GM18511 (cell line): ENCODE data around the gene MED27.

Source experiments
- ATAC-seq: cut with Tn5 transposase; IDR thresholded peaks from one replicate; pipeline ENCODE4 v1.9.1; 2021; ENCODE audit warnings: mild to moderate bottlenecking, moderate library complexity; ENCODE audit not compliant: unreplicated experiment

The MED27 gene

DNA sequence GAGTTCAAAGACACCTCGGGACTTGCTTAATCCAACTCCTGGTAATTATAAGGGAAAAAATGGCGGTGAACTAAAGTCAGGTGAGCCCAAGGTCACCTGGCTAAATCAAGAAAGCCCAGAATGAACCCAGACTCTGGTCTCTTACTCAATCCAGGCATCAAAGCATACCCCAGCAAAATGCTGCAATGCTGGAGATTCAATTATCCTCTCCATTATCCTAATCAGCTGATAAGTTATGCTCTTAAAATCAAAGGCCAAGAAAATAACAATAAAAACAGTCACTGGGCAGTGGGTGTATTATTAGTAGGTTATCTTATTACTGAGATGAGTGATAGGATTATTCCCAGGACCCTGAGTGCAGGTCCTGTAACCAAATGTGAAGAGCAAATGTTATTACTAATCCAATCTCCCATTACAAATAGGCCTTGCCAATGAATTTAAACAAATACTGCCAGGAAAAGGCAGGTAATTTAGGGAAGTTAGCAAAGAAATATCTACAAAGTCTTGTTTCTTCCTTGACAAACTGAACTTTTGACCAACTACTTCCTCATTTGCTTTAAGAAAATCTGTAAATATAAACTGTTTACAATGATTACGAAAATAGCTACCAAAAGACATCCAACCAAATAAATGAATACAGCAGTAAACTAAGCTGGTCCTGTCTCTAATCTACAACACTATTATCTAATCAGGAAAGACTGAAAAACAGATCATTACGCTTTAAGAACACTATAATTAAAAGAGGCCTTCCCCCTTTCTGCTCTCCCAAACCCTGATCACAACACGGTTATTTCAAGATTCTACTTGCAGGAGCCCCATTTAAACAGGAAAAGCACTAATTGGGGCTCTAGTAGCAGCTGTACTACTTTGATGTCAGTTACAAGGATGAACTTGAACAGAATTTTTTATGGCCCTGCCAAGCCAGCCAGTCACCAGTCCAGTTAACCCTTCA lies 103.2 kb downstream of the MED27 start:
- no peak for ATAC-seq

DNA sequence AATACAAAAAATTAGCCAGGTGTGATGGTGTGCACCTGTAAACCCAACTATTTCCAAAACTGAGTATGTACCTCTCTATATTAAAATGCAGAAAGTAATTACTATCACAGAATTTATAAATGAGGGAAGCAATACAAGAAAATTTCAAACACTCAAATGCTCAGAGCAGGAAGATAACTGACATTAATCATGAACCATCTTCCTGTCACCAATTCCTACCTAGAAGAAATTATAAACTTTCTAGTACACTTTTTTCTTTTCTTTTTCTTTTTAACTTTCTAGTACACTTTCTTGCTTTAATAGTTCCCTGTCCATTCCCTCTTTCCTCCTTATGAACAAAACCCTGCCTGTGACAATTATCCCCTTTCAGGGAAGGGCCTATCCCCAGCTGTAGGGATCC lies 106.8 kb downstream of the MED27 start:
- no peak for ATAC-seq

DNA sequence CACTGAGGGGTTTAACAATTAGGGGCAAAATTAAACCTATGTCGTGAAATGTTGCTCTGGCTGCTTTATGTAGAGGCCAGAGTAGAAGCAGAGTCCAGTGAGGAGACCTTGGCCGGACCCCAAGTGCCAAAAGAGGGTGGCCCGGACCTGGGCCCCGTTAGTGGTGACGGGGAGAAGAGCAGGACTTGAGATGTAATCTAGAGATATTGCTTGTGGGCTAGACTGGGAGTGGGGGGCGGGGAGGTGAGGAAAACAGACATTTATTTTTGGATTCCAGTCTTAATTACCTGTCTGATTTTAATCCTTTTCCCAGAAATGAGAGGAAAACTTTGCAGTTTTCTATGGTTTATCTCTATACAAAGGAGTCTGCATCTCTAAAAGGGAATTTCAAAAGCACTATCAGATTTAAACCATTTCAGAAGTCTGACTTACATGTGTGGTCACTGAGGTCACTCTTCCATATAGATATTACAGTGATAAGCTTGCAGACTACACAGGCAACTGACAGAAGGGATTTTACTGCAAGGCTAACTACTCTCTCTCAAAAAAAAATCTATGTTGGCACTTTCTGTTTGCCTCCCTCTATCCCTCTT lies 108.1 kb downstream of the MED27 start:
- ATAC-seq, result no peak

DNA sequence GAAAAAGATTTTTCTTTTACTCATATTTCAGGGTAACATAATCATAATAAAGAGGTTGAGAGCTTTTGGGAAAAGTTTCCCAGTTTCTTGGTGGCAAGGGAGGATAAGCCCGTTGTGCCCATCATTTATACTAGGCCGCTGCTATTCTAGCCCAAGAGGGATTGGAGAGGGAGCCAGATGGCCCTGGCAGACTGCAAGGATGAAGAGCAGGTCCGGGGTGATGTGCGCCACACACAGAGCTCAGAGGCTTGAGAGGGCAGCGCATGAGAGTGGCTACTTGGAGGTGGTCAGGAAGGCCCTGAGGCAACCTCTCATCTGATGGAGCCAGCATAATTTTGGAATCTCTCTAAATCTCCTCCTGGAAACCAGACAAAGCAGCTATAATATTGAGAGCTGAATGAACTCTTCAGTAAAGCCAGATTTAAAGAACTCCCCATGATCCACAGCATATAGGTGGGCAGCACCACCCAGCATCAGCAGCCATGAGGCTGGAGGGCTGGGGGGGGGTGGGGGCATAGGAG lies 110.1 kb downstream of the MED27 start:
- ATAC-seq, result no peak

- no peak for ATAC-seq
These were observed 111.0 kb downstream of the MED27 start for GRCh38 chr9:131968632-131969031.

DNA sequence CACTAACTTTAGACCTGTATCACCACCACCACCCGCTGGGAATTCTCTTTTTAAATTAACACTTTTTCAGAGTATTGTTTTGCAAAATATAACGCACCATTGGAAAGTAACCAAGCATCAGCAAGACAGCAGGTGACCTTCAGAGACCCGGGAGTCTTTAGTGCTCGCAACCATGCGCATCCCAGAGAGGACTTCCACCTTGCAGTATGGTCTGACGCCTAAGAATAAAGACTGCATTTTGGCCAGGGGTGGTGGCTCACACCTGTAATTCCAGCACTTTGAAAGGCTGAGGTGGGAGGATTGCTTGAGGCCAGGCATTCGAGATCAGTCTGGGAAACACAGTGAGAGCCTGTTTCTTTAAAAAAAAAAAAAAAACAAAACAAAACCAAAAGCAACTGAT lies 113.8 kb downstream of the MED27 start:
- ATAC-seq, result no peak

GRCh38 chr9:131965103-131965502 lies 114.6 kb downstream of the MED27 start:
- ATAC-seq, result no peak

- no peak for ATAC-seq
These were observed 116.3 kb downstream of the MED27 start for GRCh38 chr9:131963072-131964030.

DNA sequence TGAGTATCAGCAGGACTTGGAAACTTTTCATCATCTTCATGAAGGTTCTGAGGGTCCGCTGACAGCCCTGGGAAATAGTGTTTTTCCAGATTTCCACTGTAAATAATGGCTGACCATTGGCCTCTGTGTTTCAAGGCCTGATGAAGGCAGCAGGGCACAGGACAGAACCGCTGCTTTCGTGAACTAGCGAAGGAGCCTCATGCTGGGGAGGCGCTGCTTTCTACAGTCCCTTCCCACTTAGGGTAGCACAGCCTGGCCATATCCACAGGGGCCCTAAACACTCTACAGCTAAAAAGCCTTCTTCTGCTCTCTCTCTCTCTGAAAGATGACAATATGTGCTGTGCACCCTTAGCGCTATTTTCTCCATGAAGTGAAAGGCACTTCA lies 118.2 kb downstream of the MED27 start:
- no peak for ATAC-seq

- ATAC-seq, result no peak
These were observed 118.7 kb downstream of the MED27 start for GRCh38 chr9:131960851-131961495.

DNA sequence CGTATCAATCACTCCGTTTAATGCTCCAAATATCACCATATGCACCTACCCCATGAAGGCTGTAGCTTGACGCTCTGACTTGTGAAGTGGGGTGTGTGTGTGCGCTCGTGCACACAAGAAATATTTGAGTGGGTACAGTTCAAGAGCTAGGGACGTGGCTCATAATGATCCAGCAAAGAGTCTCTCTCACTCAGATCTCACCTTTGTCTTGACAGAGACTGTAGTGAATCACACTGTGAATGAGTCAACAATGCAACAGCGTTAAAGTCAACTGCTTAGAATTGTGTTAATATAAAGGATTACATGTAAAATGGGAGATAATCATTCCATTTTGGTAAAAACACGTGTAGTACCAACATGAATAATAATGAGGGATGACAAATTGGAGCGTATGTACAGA lies 119.4 kb downstream of the MED27 start:
- no peak for ATAC-seq

DNA sequence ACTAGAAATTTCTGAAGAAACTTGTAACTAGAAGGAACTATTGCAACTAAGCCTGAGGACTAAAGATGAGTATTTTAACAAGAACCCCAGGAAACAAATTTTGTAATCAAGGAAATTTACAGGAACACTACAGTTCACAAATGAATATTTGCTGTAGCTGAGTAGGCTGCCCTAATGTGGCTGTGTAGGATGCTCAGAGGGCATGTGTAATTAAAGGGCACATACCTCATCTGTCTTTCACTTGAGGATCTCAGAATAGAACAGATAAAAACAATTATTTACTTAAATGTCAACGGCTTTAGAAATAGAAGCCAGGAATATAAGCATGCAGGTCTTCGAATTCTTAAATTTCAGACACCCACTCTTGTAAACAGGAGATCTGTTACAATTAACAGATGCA lies 119.8 kb downstream of the MED27 start:
- ATAC-seq, result no peak

- ATAC-seq, result no peak
These were observed 120.6 kb downstream of the MED27 start for GRCh38 chr9:131959056-131959455.

DNA sequence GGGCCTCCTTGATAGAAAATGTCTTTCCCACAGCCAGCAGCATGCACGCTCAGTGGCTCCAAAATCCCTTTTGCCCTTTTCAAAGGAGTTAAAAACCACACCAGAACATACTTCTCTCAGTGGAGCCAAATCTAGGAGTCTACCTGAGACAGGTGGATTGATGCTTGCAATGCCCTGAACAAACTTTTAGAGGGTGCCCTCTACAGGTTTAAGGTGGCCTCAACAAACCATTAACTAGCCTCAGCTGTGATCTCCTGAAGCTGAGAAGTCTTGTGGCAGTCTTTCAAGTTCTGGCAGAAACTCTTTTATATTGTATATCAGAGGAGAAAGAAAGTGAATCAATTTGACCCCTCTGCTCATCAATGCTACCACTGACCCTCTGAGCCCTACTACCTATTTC lies 125.4 kb downstream of the MED27 start:
- no peak for ATAC-seq

GRCh38 chr9:131951905-131952304 lies 127.8 kb downstream of the MED27 start:
- ATAC-seq, result no peak

GRCh38 chr9:131951155-131951554 lies 128.5 kb downstream of the MED27 start:
- no peak for ATAC-seq

DNA sequence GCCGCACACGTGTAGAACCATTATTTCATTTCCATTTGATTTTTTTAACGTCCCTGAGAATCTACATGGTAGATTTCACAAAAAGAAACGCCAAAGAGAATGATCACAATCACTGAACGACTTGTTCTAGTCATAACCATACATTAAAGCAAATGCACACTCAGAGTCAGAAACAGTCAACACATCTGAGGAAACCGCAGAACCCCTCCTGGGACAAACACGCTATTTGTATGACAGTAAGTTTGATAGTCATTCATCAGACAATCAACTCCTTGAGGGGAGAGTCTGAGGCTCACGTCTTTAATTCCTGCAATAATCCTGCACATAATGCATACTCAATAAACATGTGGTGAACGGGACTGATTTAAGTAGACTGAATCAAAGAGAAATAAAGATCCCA lies 129.2 kb downstream of the MED27 start:
- ATAC-seq, result no peak

- no peak for ATAC-seq
These were observed 133.5 kb downstream of the MED27 start for GRCh38 chr9:131946180-131946579.

GRCh38 chr9:131943351-131943841 lies 136.3 kb downstream of the MED27 start:
- no peak for ATAC-seq

- no peak for ATAC-seq
These were observed 137.4 kb downstream of the MED27 start for GRCh38 chr9:131942146-131942720.
